ENCODE measurements around the gene EP400.
"Not testable (repeated sequence)": the region's sequence is repeated elsewhere in the genome, so short reads cannot be mapped to it uniquely, and the experiment has no call there.

The EP400 gene

DNA sequence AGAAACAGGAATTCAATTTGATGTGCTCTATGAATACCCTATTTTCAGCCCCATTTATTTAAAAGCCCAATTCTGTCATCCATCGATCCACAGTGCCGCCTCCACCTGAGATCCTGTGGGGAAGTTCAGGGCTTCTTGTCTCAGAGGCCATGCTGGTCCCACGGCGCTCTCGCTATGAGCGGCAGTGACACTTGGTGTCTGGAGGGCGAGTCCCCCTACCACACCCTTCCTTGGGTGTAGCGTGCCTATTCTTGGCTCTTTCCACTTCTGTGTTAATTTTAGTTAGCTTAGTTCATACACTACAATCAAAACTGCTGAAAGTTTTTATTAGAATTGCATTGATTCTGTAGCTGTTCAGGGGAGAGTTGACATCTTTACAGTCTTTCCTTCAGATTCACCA lies 120.6 kb downstream of the EP400 start:
- DNase-seq: no peak

DNA sequence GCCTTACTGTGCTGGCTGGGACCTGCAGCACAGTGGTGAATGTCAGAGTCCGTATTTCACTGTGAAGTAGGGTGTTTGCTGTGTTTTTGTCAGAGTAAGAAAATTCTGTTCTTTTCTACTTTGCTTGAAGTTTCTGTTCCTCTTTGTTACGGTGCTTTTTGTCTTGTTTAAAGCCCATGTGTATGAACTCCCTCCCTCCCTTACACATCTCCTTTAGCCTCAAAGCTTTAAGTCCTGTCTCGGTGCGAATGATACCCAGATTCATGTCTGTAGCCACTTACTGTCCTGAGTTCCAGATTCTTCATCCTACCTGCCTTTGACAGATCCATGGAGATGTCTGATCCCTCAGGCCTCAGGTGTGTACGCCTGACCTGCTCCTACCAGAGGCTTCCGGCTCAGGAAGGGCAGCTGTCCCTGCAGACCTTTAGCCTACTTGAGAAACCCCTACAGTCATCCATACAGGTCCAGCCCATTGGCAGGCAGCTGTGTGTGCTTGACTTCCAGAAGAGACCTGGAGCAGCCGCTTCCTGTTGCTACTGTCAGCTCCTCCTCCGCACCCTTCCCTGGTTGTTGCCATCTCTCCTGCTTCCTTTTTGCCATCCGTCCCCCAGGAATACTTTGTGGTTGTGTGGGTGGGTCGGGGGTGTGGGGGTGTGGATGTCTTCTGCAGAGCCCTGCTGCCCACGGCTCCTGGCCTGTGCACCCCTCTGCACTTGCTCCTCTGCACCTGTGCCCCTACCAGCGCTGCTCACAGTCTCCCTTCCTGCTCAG lies 121.5 kb downstream of the EP400 start:
- no peak for DNase-seq

DNA sequence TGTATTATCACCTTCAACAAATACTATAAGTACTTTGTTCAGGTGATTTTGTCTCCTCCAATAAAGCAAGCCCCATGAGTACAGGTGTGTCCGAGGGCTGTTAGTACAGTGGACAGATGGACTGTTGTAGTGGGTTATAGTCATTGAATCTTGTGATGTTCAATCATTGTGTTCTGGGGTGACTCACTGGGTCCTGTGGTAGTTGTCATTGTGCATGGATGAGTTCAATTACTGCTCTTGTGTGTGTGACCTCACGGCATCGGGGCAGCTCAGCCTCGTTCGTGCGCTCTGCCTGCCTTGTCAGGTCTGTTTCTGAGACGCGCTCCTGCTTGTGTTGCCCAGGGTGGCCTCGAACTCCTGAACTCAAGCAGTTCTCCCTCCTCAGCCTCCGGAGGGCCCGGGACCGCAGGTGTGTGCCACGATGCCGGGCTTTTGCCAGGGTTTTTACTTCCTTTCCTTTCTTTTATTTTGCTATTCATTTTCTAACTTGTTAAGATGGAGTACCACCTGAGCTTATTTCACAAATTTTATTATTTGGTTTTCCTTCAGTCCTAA lies 122.2 kb downstream of the EP400 start:
- no peak for DNase-seq

DNA sequence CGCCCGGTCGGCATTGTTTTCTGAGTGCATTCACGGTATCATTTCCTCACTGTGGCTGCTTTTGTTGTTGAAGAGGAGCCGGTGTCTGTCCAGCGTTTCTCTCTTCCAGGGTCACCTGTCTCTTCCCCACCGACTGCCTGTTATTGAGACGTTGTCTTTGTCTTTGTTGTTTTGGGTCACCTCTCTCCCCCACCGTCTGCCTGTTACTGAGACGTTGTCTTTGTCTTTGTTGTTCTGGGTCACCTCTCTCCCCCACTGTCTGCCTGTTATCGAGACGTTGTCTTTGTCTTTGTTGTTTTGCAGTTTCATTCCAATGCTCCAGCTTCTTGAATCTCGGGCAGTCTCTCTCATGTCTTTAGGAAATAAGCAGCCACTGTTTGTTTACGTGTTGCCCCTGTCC lies 124.5 kb downstream of the EP400 start:
- no peak for DNase-seq

DNA sequence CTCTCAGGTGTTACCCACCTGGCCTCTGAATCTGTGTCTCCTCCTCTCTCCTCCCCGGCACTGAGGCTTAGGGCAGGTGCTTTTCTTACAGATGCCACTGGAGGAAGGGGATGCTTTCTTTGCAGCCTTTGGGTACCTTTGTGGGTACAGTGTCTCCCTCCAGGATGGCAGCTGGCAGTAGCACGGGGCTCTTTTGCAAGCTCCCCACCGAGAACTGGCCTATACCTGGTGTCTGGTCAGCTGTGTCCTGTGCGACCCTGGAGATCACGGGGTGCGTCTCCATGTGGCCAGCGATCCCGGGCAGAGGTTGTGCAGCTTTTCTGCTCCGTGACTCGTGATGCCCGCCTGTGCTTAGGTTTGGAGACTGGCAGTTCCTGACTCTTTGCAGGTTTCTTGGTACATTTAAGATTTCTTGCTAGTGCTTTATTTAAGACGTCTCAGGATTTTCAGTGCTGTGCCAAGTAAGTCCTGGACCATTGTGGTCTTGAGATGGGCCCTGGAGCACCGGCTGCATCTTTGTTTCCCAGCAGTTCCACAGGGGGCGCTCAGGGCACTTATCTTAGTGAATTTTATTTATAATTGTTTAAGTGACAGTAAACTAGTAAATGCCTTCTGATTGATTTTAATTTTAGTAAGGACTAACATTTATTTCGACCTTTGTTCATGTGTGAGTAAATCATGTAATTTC lies 125.4 kb downstream of the EP400 start:
- no peak for DNase-seq

DNA sequence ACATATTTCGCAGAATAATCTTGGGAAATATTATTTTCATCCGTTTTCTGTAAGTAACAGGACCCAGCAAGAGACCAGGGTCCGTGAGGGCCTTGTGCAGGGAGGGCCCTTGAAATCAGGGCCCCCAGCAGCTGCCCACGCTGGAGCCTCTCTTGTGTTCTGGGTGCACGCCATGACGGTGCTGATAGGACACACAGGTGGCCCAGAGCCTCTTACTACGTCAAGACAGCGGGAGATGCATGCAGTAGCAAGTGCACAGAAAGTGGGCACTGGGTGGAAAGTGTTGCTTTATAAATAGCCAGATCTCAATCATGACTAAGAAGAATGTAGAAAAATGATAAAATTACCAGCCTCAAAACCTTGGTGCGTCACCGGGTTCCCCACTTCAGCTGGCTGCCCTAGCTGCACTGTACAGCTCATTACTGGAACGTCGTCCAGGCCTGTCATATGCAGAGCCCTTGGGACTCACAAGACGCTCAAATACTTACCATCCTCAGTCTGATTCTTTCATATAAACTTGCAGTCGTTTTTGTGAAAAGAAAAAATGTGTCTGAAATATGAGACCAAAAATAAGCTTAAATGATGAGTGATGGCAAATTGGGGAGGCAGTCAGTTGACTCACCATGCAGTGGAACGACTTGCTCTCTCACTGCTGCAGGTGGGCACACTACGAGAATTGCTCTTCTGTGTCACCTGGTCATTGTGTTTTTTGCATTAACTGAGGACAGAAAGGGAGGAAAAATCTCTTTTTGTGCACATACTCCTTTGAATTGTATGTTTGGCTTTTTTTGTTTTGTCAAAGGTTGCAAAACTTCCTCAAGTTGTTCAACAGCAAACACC lies 126.2 kb downstream of the EP400 start:
- no peak for DNase-seq

DNA sequence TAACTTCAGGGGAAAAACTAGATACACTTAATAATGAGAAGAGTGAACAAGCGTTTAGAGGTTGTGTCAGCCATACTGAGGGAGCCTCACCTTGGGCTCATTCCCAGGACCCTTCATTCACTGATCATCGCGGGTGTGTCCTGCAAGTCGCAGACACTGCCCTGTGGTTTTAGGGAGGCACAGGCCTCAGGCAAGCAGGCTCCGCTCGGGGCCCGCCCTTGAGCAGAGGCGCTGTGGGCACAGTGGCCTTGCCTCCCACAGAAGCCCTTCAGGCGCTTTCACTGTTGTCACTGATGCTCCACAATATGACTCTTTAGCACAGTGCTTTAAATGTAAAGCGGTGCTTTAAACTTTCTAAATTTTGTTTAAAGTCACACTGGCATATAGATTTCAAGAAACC lies 127.0 kb downstream of the EP400 start:
- no peak for DNase-seq

DNA sequence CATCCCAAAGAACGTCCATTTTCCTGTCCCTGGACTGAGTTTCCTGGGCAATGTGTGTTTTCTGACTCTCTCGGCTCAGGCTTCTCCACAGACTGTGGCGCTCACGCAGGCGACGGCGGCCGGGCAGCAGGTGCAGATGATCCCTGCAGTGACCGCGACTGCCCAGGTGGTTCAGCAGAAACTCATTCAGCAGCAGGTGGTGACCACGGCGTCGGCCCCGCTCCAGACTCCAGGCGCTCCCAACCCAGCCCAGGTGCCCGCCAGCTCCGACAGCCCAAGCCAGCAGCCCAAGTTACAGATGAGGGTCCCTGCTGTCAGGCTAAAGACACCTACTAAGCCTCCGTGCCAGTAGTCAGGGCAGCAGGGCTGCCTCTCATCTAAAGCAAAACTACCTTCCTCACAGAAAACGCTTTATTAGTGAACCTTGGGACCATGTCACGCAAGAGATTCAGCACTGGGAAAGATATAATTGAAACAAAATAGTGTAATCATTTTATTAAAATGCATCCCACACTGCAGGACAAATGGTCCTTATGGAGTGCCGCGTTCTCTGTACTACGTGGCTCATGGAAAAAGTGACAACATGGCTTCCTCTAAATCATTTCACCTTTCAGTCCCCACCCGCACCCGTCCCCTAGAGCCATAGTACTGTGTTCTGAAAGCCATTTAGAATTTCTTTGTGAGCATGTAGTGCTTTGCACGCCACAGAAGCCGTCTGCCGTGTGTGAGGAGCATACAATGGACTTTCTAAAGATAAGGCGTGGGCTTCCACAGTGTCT lies 127.8 kb downstream of the EP400 start:
- no peak for DNase-seq

DNA sequence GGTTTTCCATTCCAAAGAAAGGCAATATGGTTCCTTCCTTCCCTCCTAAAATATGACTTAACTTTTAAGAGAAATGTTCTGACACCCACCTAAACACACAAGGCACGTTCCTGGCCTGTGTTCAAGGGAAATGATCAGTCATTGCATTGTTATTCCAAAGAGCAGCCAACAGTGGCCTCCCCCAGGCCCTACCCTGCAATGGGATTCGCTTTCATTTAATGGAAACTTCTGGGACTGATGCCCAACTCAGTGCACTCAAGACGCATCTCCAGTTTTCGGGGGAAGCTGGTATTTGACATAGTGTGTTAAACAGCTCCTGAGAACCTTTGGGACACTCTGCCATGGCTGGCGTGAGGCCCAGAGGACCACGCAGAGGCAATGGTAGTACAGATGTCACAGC lies 128.4 kb downstream of the EP400 start:
- peak; percentile 74 for DNase-seq

DNA sequence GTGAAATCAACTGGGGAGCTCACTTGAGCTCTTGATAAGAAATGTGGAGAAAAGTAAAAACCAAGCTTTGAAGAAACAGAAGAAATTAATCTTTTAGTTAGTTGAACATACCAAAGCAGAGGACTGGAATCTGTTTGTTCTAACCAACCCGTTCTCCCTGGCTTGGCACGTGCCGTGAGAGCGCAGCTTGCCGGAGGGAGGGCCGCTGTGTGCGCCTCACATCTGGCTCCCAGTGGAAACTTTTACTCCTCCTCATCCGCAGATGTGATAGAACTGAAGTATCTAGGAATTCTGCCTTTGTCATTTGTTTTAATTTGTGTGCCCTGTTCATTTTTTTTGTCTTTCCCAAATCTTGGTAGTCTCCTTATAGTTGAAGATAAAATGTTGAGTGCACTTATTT lies 129.5 kb downstream of the EP400 start:
- peak; percentile 45 for DNase-seq

DNA sequence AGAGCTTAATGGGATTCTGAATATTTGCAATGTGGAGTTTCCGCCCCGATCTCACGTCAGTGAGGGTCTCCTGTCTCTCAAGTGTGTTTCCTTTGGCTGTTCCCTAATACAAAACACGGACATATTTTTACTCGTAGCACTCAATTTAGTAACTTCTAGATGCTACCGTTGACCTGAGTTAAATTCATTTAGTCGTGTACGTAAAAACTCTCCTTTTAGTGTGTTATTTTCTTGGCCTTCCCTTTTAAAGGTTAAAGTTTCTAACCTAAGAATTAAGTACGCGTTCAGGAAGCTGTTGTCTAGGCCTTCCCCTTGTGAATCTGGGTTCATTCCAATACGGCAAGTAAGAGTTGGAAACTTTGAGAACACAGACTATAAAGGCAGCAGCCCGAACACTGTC lies 130.0 kb downstream of the EP400 start:
- no peak for DNase-seq

DNA sequence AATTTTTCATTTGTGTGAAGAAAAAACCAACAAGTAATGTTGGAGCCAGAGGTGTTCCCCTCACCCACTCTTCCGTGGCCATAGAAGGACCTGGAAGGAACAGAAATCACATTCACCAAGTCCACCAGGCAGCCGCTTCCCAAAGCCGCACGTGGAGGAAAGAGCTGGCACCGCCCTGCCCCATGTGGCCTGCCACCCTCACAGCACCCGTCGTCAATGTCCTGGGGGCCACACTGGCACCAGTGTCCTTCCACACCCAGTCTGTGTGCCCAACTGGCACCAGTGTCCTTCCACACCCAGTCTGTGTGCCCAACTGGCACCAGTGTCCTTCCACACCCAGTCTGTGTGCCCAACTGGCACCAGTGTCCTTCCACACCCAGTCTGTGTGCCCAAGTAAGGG lies 130.8 kb downstream of the EP400 start:
- not testable (repeated sequence) for DNase-seq

DNA sequence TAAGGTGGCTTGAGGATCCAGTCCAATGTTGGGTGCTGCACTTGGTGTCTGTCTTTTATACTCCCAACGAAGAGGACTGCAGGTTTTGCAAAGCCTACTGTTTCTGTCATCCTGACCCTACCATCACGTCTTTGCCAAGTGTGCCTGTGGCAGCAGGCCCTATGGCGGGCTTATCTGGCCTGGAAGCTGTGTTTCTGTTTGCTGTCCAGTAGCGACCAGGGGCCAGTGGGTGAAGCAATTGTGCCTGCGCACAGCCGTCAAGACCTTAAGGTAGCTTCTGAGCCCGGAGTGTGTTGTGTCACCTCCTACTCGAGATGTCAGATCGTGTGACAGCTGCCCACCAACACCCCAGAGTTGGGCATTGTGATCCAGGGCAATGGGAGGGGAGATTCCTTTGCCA lies 131.7 kb downstream of the EP400 start:
- DNase-seq: no peak

DNA sequence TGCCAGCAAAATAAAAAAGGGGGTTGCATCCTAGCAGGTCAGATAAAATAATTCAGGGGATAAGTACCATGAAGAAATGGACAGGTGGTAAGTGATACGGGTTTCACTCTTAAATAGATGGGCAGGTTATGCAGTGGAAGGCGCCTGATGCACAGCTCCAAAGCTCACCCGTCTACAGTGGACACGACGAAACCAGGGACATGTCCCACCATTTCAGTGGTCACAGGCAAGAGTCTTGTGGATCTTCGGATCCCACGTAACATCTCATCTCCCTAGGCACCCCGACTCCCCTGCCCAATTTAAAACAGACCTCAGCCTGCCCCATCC lies 133.8 kb downstream of the EP400 start:
- DNase-seq: no peak

DNA sequence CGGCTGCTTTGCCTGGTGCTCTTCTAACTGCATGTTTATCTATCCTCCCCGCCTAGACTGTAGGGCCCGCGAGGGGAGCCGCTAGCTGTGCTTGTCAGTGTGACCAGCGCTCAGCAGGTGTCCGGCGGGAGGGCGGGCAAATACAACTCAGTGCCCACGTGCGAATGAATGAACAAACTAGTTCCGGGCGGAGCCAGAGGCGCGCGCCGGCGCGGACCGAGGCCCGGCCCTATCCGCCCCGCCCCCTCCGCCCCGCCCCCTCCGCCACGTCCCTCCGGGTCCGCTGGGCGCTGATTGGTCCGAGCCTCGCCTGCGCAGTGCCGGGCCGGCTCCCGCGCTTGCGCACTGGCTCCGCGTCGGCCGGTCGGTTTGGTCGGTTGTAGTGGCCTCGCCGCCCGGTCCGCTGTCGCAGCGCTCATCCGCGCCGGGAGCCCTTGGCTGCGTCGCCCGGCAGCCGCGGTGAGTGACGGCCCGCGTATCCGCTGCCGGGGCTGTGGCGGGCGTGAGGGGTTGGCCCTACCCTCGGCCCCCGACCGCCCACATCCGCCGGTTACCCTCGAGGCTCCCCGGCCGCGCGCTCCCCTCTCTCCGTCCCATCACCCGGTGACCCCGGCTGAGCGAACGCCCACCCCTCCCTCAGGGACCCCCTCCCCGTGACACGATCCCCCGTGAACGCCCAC lies 134.3 kb downstream of the EP400 start:
- peak; percentile 95 for DNase-seq

DNA sequence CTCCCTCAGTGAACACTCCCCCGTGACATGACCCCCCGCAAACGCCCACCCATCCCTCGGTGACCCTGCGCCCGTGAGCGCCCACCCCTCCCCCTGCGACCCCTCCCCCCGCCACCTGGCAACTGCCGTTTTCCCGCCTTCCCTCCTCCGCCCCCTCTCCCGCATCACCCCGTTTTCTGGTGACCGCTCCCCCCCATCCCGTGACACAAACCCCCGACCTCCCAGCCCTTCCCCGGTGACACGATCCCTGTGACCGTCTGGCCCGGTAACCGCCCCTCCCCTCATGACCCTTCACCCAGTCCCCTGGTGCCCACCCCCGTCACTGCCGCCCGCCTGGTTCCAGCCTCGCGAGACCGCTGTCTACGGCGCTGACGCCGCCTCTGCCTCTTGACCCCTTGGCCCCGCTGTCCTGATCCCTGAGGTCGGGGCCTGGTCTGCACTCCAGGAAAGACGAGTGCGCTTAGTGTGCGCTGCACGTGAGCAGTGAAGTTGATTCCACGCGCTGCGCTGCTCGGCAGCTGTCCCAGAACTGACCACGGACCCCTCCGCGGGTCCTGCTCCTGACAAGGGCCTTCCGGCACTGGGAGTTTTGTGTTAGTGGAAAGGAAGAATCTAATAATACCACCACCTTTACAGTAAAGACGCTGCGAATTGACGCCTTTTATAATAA lies 135.0 kb downstream of the EP400 start:
- peak; percentile 59 for DNase-seq

DNA sequence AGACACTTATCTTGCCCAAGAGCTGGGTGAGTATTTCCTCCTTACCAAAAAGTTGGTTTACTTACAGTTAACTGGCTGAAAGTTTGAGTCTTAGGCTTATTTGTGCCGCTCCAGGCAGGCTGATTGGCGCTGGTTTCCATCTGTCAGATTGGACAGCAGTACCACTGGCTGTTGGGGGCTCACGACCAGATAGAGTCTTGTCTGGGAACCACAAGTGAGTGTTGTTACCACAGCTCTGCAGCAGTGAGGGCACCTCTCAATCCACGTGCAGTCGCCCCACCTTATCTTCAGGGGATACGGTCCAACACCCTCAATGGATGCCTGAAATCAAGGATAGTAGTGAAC lies 135.5 kb downstream of the EP400 start:
- no peak for DNase-seq

DNA sequence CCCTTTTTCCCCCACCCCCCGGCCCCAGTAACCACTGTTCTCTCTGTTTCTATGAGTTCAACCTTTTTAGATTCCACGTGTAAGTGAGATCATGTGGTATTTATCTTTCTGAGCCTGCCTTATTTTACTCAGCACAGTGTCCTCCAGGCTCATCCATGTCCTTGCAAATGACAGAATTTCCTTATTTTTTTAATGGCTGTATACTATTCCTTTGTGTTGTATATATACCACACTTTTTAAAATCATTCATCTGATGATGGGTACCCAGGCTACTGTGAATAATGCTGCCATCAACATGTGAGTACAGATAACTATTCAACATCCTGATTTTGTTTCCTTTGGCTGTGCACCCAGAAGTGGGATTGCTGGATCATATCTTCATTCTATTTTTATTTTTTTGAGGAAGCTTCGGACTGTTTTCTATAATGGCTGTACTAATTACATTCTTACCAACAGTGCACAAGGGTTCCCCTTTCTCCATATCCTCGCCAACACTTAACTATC lies 139.7 kb downstream of the EP400 start:
- DNase-seq: no peak

DNA sequence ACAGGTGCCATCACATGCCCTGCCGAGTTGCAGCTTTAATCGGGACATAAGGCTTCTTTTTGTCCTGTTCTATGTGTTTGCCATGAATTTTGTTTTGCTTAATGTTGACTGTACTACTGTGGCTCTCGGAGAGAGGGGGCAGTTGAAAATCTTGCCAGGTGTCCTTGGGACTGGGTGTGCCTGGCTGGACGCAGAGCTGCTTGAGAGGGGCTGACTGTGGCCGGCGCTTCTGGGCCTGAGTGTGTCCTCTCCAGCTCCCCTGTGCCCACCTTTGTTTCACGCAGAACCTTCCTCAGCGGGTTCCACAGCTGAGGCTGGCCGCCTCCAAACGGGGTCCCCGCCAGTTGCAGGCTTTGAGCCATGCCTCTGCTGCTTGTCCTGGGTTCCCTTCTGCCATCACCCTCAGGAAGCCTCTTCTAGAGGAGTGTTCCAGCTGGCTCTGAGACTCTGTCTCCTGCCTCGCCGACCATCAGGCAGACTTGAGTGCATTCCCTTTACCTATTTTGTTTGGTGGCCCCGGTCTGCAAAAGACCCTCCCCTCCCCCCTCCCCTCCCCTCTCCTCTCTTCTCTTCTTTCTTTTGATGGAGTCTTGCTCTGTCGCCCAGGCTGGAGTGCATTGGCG lies 144.6 kb downstream of the EP400 start:
- DNase-seq: no peak

DNA sequence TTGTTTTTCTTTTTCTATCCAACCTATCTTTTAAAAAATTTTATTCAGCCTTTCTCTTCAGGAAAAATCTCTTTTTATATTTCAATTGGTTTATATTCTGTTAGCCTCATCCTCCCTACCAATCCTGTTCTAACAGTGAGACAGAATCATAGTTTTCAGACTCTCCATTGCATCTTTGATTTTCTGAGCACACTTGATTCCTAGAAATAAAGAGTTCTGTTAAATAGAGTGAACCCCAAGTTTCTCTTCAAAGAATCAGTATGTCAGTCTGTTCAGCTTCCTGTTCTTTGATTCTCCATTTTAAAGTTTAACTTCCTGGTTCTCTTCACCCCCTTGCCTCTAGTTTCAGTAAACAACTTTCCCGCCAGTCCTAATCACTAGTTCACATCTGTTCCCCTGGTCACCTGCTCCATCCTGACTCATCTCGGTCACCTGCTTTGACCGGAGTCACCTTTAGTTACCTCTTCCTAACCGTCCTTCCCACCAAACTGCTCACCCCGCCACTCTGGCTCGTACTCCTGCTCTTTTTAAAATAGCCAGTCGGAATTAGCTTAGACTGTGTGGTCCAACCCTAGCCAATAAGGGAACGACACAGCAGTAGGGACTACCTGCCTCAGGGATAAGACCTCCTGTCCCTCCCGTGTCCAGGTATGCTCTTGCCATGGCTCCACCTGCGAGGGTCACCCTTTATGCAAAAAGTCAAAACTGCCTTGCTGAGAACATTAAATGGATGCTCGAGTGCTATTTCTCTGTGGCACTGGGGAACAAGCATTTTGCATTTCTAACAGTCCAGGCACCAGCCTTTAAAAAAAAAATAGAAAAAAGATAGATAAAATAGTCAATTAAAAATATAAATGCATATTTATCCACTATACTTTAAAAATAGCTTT lies 146.0 kb downstream of the EP400 start:
- DNase-seq: no peak

Data from right hindlimb (tissue), 1 donor.